GM18498 (cell line): Measurements from ENCODE around the gene ATP23.

Source experiments
- ATAC-seq: cut with Tn5 transposase; IDR thresholded peaks from one replicate; pipeline ENCODE4 v1.9.1; 2021; ENCODE audit warnings: mild to moderate bottlenecking, moderate library complexity; ENCODE audit not compliant: unreplicated experiment

The ATP23 gene

GRCh38 chr12:57966536-57966935 is 25.2 kb downstream of the ATP23 start:
- ATAC-seq = no peak

- no peak for ATAC-seq
These were observed 41.9 kb downstream of the ATP23 start for GRCh38 chr12:57983146-57983857.

- ATAC-seq = no peak
These were observed 42.6 kb downstream of the ATP23 start for GRCh38 chr12:57983858-57984505.

- ATAC-seq = no peak
These were observed 43.3 kb downstream of the ATP23 start for GRCh38 chr12:57984629-57985151.

GRCh38 chr12:57985685-57986084 is 44.3 kb downstream of the ATP23 start:
- no peak for ATAC-seq

- no peak for ATAC-seq
These were observed 48.5 kb downstream of the ATP23 start for GRCh38 chr12:57989838-57990237.

GRCh38 chr12:57990241-57990883 is 49.0 kb downstream of the ATP23 start:
- ATAC-seq = no peak

GRCh38 chr12:57992001-57992400 is 50.6 kb downstream of the ATP23 start:
- no peak for ATAC-seq

- no peak for ATAC-seq
These were observed 51.7 kb downstream of the ATP23 start for GRCh38 chr12:57993030-57993429.

- no peak for ATAC-seq
These were observed 52.5 kb downstream of the ATP23 start for GRCh38 chr12:57993834-57994233.

GRCh38 chr12:57996520-57996919 is 55.2 kb downstream of the ATP23 start:
- no peak for ATAC-seq

GRCh38 chr12:57998251-57998650 is 56.9 kb downstream of the ATP23 start:
- ATAC-seq = no peak

- ATAC-seq = no peak
These were observed 59.1 kb downstream of the ATP23 start for GRCh38 chr12:58000499-58000898.

- no peak for ATAC-seq
These were observed 66.5 kb downstream of the ATP23 start for GRCh38 chr12:58007875-58008274.

- ATAC-seq = no peak
These were observed 67.3 kb downstream of the ATP23 start for GRCh38 chr12:58008634-58009033.
